GM18502 (cell line): ENCODE data around the gene FASN.
"Not testable (repeated sequence)": the region's sequence is repeated elsewhere in the genome, so short reads cannot be mapped to it uniquely, and the experiment has no call there.

Source experiments
- ATAC-seq: cut with Tn5 transposase; IDR thresholded peaks from one replicate; pipeline ENCODE4 v1.9.1; 2021; ENCODE audit warnings: mild to moderate bottlenecking; ENCODE audit not compliant: unreplicated experiment, poor library complexity

Gene FASN

DNA sequence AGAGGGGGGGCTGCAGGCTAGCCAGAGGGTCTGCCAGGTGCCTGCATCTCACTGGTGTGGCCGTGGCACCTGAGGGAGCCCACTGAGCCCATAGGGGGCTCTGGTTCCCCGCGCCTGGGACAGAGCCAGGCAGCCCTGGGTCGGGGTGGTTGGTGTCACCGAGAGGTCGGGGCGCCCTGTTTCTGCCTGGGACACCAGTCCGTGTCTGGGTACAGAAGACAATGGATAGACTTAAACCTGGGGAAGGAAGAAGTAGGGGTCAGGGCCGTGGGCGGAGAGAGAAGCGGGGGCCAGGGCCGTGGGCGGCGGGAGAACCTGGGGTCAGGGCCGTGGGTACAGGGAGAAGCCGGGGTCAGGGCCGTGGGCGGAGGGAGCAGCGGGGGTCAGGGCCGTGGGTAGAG, 49.5 kb downstream of the FASN start:
- ATAC-seq = no peak

DNA sequence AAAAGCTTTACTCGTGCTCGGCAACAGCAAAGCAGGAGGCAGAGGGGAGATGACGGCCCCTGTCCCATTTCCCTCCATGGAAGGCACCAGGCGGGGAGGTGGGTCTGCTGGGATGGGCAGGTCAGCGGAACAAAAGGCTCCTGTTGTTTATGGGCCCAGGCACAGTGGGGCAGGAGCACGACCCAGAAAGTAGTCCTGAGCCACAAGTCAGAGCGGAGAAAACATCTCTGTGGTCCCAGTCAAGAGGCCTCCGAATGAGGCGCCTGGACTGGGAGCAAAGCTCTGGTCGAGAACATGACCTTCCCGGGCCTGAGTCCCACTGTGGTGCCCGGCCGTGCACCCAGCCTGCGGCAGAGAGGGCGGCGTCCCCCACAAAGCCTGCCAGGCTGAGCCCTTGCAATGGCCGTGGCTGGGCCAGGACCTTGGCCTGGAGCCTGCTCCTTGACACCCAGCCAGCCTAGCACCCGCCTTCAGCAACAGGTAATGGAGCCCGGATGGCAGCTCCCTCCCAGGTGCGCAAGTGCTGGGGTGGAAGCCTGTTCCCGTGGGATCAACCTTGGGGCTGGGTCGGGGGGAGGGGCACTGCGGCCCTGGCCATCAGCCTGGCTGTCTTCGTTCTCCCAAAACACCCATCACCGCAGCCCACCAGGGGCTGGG, 50.0 kb downstream of the FASN start:
- no peak for ATAC-seq

- no peak for ATAC-seq
Observed at GRCh38 chr17:82047379-82047778, 50.7 kb downstream of the FASN start.

DNA sequence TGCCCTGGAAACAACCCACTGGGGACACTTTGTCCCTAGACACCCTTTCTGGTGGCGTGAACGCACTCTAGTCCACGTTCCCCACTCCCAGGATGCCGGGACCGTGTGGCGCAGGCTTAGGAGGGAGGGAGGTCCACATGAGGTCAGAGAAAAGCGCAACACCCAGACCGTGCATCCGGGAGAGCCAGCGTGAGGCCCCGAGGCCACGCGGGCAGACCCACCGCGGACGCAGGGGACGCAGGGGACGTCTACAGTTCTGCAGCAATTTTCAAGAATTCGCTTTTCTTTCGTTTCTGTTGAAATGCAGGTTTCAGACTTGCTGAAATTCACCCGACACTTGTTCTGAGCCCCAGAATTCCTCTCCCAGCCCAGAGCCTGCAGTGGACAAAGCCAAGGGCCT, 51.1 kb downstream of the FASN start:
- ATAC-seq = no peak

- ATAC-seq = no peak
Observed at GRCh38 chr17:82045936-82046484, 52.0 kb downstream of the FASN start.

- ATAC-seq = no peak
Observed at GRCh38 chr17:82043507-82043906, 54.5 kb downstream of the FASN start.

- no peak for ATAC-seq
Observed at GRCh38 chr17:82042649-82043048, 55.4 kb downstream of the FASN start.

GRCh38 chr17:82041144-82041814, 56.8 kb downstream of the FASN start:
- no peak for ATAC-seq

GRCh38 chr17:82039695-82040299, 58.2 kb downstream of the FASN start:
- ATAC-seq = no peak

DNA sequence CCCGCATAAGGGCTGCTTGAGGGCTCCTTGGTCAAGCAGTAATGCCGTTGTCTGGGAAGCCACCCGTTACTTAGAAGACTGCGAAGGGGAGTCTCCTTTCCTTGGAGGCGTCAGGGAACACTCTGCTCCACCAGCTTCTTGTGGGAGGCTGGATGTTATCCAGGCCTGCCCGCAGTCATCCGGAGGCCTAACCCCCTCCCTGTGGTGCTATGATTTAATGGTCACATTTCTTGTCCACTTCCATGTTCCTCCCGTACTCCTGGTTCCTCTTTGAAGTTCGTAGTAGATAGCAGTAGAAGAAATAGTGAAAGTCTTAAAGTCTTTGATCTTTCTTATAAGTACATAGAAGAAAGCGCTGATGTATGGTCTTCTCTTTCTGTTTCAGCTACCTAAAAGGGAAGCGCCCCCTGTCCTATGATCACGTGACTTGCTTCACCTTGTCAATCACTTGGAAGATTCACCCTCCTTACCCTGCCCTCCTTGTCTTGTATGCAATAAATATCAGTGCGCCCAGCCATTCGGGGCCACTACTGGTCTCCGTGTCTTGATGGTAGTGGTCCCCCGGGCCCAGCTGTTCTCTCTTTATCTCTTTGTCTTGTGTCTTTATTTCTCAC, 59.1 kb downstream of the FASN start:
- ATAC-seq = not testable (repeated sequence)

- no peak for ATAC-seq
Observed at GRCh38 chr17:82037889-82038195, 60.2 kb downstream of the FASN start.

DNA sequence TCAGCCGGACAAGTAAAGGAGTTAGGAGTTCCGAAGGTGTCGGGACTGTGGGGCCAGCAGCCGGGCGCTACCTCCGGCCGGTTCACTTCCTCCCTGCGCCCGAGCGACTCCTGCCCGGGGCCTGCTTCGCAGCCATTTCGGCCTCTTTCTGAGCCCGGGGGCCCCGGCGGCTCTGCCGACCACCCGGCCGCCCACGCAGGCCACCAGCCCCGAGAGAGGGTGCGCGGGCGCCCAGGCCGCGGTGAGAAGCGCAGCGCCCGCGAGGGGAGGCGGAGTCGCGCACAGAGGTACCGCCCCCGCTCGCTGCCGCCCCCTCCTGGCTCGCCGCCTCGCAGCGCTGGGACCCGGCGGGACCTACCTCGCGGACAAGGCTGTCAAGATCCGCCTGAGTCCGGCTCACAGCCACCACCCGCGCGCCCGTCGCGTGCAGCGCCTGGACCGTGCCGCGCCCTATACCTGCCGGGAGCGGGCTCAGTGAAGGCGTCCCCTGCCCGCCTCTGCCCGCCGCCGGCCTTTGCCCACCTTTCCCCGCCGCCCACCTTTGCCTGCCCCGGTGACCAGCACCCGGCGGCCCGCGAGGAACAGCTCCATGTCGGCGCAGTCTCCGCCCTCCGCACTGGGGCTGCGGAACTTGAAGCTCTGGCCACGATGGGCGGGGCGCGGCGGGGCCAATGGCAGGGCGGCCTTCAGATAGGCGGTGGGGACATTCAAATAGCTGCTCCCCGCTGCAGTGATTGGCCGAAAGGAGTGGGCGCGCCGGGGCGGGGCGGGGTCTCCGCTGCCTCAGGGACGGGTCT, 60.7 kb downstream of the FASN start, which contains the start of gene DCXR:
TSS of gene DCXR (minus strand) at position 606 of the 797 bp plus-strand sequence. CDS start at position 591, 15 bp downstream.
- peak; percentile 84 for ATAC-seq

DNA sequence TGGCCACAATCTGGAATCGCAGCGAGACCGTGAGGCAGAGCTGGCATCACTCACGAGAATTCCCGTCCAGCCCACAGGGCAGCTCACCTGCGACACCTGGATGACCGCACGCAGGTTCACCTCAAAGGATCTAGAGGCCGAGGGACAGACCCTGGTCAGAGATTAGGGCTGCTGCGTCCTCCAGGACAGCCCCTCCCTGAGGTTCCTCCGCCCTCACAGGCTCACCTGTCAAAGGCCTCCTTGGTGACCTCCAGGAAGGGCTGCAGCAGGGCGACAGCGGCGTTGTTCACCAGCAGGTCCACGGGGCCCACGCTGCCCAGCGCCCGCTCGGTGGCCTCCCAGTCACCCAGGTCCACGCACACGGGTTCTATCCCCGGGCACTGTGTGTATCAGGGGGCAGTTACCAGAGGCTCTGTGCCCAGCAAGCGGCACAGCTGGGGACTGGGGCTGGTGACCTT, 61.4 kb downstream of the FASN start:
- no peak for ATAC-seq

DNA sequence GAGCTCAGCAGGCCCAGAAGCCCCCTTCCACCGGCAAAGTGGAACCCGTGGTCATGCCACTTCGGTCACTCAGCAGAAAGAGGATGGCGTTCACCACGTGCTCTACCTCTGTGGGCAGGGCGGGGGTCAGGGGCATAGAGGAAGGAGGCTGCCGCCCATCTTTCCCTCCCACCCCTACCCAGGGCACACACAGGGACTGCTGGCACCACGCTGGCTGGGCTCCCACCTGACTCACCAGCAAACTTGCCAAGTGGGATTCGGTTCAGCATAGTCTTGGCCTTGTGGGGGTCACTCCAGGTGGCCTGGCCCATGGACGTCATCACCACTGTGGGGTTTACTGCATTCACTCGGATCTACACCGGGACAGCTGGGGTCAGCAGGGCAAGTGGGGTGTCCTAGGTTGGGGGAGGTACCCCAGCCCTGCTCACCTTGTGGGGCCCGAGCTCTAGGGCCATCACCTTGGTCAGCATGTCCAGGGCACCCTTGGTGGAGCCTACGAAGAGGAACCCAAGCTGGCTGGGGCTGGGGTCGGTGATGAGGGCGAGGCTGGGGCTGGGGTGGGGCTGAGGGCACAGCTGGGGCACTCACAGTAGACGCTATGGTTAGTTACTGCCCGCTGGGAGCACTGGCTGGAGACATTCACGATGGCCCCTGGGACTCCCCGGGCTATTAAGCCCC, 61.9 kb downstream of the FASN start:
- ATAC-seq = no peak

GRCh38 chr17:82035488-82035887, 62.5 kb downstream of the FASN start:
- ATAC-seq = no peak

GRCh38 chr17:82034371-82035011, 63.5 kb downstream of the FASN start:
- no peak for ATAC-seq

DNA sequence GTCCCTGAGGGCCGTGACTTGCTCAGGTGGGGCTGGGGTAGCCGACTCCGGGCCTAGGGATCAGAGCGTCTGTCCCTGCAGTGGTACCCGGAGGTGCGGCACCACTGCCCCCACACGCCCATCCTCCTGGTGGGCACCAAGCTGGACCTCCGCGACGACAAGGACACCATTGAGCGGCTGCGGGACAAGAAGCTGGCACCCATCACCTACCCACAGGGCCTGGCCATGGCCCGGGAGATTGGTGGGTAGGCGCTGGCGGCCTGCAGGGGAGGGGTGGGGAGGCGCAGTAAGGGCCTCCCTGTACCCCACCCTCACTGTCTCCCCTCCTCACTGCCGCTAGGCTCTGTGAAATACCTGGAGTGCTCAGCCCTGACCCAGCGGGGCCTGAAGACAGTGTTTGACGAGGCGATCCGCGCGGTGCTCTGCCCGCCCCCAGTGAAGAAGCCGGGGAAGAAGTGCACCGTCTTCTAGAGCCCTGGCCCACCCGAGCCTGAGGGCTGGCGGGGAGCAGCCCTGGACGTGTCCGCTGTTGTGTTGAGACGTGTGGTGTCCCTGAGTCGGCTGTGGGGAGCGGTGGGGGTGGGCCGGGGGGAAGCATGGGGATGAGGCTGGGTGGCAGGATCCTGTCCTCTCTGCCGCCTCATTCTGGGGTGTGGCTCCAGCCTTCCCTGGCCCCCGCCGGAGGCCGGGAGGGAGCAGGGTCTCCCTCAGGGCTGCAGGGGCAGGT, 64.5 kb downstream of the FASN start:
- ATAC-seq = no peak

- ATAC-seq = no peak
Observed at GRCh38 chr17:82031885-82032627, 66.0 kb downstream of the FASN start.
